ENCODE measurements around the gene RXRB. TPM values are rescaled to one million over a fixed set of nuclear protein-coding genes. Genes with fewer than 3 reads are reported as not detected.

RXRB gene
- total and polyA plus RNA-seq, 2 of the 13 experiments (the other 11 are each of a cell fraction or from before 2014, with no cell fraction given) = 26.7 to 55.7 TPM

DNA sequence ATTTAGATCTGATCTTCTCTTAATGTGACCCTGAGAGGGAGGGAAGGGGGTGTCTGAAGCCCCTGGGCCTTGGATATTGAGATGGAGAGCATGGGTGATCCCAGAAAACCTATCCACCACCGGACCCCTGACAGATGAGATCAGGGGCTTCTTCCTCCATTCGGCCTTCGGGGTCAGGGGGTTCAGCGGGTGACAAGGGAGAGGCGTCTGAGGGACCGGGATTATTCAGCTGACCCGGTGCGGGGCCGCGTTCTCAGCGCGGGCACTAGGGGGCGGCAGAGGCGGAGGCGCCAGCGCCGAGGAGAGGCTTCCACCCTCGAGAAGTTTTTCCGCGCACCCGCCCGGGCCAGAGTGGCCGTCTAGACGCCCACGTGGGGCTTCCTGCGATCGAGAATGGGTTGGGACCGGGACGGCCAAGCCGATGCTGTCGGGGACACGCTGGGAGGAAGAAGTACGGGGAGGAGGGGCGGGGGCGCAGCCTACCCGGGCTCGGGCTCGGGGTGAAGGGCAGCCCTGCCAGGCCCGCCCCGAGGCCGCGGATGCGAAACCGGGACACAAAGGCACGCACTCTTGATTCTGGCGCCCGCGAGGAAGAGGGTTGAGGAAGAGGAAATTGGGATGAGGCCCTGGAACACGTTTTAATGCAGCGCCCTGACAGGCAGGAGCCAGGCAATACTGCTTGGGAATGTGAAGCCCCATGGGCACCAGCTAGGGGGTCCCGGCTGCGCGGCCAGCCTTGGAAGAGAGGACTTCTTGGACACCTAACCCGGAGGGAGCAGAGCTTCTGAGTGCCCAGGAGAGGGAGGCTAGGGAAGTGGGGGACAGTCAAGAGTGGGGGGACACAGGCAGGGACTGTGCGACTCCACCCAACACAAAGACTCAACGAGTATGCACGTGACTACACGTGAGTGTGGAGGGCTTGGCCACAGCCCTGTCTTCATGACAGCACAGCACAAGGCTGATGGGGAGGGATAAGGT is 38.8 kb downstream of the RXRB start (continued):
- TF ChIP-seq SCMH1 (CRISPR knock-in tag; IDR thresholded peaks at IDR 0.05; ENCODE audit: borderline replicate concordance) (no peak), ATF7 (IDR thresholded peaks at IDR 0.05) (no peak), ATF7 (CRISPR knock-in tag; IDR thresholded peaks at IDR 0.05) (no peak), ZNF441 (CRISPR knock-in tag; IDR thresholded peaks at IDR 0.05; ENCODE audit: borderline replicate concordance) (peak; percentile 48; the same call in 1 of the 2 replicates), ZNF598 (CRISPR knock-in tag; IDR thresholded peaks at IDR 0.05; ENCODE audit: borderline replicate concordance) (0 out of 2 replicates have a peak, but pooled peaks have one; percentile 70), FOXO1 (CRISPR knock-in tag; IDR thresholded peaks at IDR 0.05) (no peak), ZNF841 (CRISPR knock-in tag; IDR thresholded peaks at IDR 0.05; ENCODE audit: borderline replicate concordance) (no peak), THAP9 (CRISPR knock-in tag; IDR thresholded peaks at IDR 0.05; ENCODE audit: borderline replicate concordance) (0 out of 2 replicates have a peak, but pooled peaks have one; percentile 52), ISL2 (CRISPR knock-in tag; IDR thresholded peaks at IDR 0.05) (0 out of 2 replicates have a peak, but pooled peaks have one; percentile 5), EEA1 (CRISPR knock-in tag; IDR thresholded peaks at IDR 0.05; ENCODE audit: borderline replicate concordance) (0 out of 2 replicates have a peak, but pooled peaks have one; percentile 15), ZNF709 (CRISPR knock-in tag; IDR thresholded peaks at IDR 0.05) (peak; percentile 68; the same call in 1 of the 2 replicates), JUND (CRISPR knock-in tag; IDR thresholded peaks at IDR 0.05) (0 out of 2 replicates have a peak, but pooled peaks have one; percentile 10), CHCHD3 (CRISPR knock-in tag; IDR thresholded peaks at IDR 0.05) (peak; percentile 28; the same call in 1 of the 2 replicates), ZNF615 (CRISPR knock-in tag; IDR thresholded peaks at IDR 0.05; ENCODE audit: borderline replicate concordance) (no peak), CBX2 (IDR thresholded peaks at IDR 0.05; ENCODE audit: low read depth, low read length) (no peak), CBX2 (CRISPR knock-in tag; IDR thresholded peaks at IDR 0.05; ENCODE audit: low read depth) (0 out of 2 replicates have a peak, but pooled peaks have one; percentile 69), ZNF530 (CRISPR knock-in tag; IDR thresholded peaks at IDR 0.05; ENCODE audit: low read depth) (no peak)
- TF ChIP-seq, protein P1, sequence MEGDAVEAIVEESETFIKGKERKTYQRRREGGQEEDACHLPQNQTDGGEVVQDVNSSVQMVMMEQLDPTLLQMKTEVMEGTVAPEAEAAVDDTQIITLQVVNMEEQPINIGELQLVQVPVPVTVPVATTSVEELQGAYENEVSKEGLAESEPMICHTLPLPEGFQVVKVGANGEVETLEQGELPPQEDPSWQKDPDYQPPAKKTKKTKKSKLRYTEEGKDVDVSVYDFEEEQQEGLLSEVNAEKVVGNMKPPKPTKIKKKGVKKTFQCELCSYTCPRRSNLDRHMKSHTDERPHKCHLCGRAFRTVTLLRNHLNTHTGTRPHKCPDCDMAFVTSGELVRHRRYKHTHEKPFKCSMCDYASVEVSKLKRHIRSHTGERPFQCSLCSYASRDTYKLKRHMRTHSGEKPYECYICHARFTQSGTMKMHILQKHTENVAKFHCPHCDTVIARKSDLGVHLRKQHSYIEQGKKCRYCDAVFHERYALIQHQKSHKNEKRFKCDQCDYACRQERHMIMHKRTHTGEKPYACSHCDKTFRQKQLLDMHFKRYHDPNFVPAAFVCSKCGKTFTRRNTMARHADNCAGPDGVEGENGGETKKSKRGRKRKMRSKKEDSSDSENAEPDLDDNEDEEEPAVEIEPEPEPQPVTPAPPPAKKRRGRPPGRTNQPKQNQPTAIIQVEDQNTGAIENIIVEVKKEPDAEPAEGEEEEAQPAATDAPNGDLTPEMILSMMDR (CRISPR knock-in tag; IDR thresholded peaks at IDR 0.05) = peak; percentile 96
- TF ChIP-seq, protein P2, sequence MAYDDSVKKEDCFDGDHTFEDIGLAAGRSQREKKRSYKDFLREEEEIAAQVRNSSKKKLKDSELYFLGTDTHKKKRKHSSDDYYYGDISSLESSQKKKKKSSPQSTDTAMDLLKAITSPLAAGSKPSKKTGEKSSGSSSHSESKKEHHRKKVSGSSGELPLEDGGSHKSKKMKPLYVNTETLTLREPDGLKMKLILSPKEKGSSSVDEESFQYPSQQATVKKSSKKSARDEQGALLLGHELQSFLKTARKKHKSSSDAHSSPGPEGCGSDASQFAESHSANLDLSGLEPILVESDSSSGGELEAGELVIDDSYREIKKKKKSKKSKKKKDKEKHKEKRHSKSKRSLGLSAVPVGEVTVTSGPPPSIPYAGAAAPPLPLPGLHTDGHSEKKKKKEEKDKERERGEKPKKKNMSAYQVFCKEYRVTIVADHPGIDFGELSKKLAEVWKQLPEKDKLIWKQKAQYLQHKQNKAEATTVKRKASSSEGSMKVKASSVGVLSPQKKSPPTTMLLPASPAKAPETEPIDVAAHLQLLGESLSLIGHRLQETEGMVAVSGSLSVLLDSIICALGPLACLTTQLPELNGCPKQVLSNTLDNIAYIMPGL (CRISPR knock-in tag; IDR thresholded peaks at IDR 0.05; ENCODE audit: borderline replicate concordance in 1 of 2, low read depth in 1 of 2) = peak; percentile 89 to 92
- TF ChIP-seq, protein P3, sequence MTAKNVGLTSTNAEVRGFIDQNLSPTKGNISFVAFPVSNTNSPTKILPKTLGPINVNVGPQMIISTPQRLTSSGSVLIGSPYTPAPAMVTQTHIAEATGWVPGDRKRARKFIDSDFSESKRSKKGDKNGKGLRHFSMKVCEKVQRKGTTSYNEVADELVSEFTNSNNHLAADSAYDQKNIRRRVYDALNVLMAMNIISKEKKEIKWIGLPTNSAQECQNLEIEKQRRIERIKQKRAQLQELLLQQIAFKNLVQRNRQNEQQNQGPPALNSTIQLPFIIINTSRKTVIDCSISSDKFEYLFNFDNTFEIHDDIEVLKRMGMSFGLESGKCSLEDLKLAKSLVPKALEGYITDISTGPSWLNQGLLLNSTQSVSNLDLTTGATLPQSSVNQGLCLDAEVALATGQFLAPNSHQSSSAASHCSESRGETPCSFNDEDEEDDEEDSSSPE (CRISPR knock-in tag; IDR thresholded peaks at IDR 0.05) = peak; percentile 61; the same call in 1 of the 2 replicates
